Measurements from ENCODE around the gene RASGRF1. TPM values are rescaled to one million over a fixed set of nuclear protein-coding genes. Genes with fewer than 3 reads are reported as not detected.

RASGRF1 gene
- total and polyA plus RNA-seq, 9 of the 15 experiments (the other 6 are each of a cell fraction or from before 2014, with no cell fraction given), result 0.03 to 0.58 (median 0.06) TPM; not detected in 1

DNA sequence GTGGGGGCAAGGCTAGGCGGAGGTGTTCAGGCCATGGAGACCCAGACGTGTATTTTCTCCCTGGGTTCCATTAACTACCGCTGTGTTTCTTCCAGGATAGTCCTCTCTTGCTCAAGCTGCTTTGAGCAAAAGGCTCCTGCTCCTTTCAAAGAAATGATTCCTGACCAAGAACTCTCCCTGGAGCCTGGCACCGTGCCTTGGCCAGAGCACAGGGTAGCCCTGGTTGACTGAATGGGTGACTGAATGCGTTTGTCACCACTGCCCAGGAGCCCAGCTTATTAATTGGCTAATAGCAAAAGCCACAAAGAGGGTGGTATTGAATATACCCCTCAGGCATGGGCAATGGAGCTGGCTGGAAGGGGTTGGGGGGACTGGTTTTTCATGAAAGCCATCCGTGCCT, 13.9 kb downstream of the RASGRF1 start (continued):
- no peak for TF ChIP-seq RBM17 (IDR thresholded peaks at IDR 0.05; ENCODE audit: borderline replicate concordance, low read depth, low read length)
- TF ChIP-seq ZBTB8A (IDR thresholded peaks at IDR 0.05; ENCODE audit: partially characterized antibody), result no peak

DNA sequence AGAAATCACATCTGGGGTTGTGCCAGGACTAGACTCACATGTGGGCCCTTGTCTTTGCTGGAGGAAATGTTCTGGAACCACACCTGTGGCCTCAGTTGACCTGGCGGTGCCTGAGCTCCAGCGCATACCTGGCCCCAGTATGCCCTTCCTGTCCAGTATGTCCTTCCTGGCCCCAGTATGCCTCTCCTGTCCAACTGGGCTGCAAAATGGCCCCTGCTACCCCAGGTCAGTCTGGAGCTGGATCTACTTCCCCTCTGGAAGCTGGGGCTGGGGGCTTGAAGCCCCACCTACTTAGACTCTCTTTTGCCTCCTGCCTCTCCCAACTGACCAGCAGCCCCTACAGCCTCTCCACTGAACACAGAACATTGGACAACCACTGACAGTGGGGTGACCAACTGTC, 15.3 kb downstream of the RASGRF1 start:
- BruUV-seq (replicated peaks), result no TSS peak

DNA sequence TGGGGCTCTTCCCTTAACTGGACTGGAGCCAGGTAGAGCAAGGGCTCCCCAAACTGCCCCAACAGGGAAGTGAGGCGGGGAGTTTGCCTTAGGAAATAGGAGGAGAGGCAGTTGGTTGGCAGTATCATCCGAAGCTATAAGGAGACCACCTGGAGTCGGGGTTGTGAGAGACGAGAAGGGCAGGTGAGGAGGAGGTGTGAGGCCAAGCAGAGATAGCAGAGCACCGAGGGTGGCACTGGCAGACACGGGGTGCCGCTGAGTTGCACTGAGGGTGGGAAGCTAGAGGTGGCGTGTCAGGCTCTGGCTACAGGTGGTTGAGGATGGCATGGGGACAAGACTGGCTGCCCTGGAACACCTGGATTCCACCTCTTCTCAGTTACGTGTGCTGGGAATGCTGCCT, 17.2 kb downstream of the RASGRF1 start:
- no peaks in the 10 kb centered on the region for H3K36me3 ChIP-seq (ENCODE audit: control insufficient read depth, insufficient read depth, low read length)
- FAIRE-seq (no peak), ATAC-seq (no peak), DNase-seq (ENCODE audit: extremely low read depth in 1 of 4, low spot score in 3 of 4) (no peak)
- in situ Hi-C loops (cut with MboI) (no loop called here), intact Hi-C loops (cut with micrococcal nuclease) (no loop called here)
- no TSS peak for BruUV-seq (replicated peaks)
- TF ChIP-seq ZNF277 (CRISPR knock-in tag; IDR thresholded peaks at IDR 0.05; ENCODE audit: borderline replicate concordance), result no peak
- no peak for TF ChIP-seq PHF8 (IDR thresholded peaks at IDR 0.05; ENCODE audit: borderline replicate concordance, low read length)
- TF ChIP-seq RFX7 (CRISPR knock-in tag; IDR thresholded peaks at IDR 0.05), result no peak
- no peak for TF ChIP-seq RCOR1 (IDR thresholded peaks at IDR 0.05; ENCODE audit: borderline replicate concordance in 1 of 2, low read depth in 2 of 2, low read length in 2 of 2)
- H3K4me2 ChIP-seq (ENCODE audit: insufficient read depth, low read length), result no peak overlapping the region
- no peak overlapping the region for H3K4me3 ChIP-seq
- H3K9ac ChIP-seq (ENCODE audit: insufficient read depth in 1 of 2, low read depth in 2 of 2, low read length in 2 of 2), result no peak overlapping the region
- ChIA-PET POLR2A (interaction anchor here (0.7 kb wide), 2 partner anchors 64 to 1927 kb away, joined by 3 to 4 read pairs; partner anchors contain the start of gene TLNRD1), CTCF (ENCODE audit: low intra/inter-chr PET ratio) (no interaction called here)
- H3K4me1 ChIP-seq (replicated peaks in 1 of 2; ENCODE audit: control insufficient read depth in 2 of 2, insufficient read depth in 2 of 2, low read length in 2 of 2), result no peaks in the 10 kb centered on the region
- no peak overlapping the region for H3K27ac ChIP-seq (ENCODE audit: extremely low read depth, low read depth, low read length)
- peaks cover 2 to 28% of the 10 kb centered on the region in 2 experiments; a peak in 4 of 5 replicates for H3K27me3 ChIP-seq (ENCODE audit: control insufficient read depth in 2 of 2, insufficient read depth in 2 of 2, low read length in 2 of 2)
- no peaks in the 10 kb centered on the region for H3K9me1 ChIP-seq (ENCODE audit: control insufficient read depth, insufficient read depth, low read length)
- H2AFZ ChIP-seq (ENCODE audit: low read depth, low read length), result no peak overlapping the region
- no peaks in the 10 kb centered on the region for H3K9me3 ChIP-seq (replicated peaks; ENCODE audit: control insufficient read depth, insufficient read depth, low read depth, low read length)
- H4K20me1 ChIP-seq (replicated peaks; ENCODE audit: control insufficient read depth, insufficient read depth, low read length), result peaks cover 9% of the 10 kb centered on the region; the same call in 1 of the 2 replicates
- H3K79me2 ChIP-seq (ENCODE audit: control insufficient read depth, insufficient read depth, low read length), result no peaks in the 10 kb centered on the region
- WGBS (ENCODE audit: insufficient coverage, low coverage, missing lambda C conversion rate), result 0% methylated on average over 9 of the region's 9 CpGs

More for the DNA sequence above, 15.3 kb downstream of the RASGRF1 start:
- 0% methylated on average over 2 of the region's 2 CpGs for WGBS (ENCODE audit: insufficient coverage, low coverage, missing lambda C conversion rate)
- no peak overlapping the region for H2AFZ ChIP-seq (ENCODE audit: low read depth, low read length)
- FAIRE-seq, result no peak
- no peak overlapping the region for H3K27ac ChIP-seq (ENCODE audit: extremely low read depth, low read depth, low read length)
- H3K9ac ChIP-seq (ENCODE audit: insufficient read depth in 1 of 2, low read depth in 2 of 2, low read length in 2 of 2), result no peak overlapping the region
- H3K9me3 ChIP-seq (replicated peaks; ENCODE audit: control insufficient read depth, insufficient read depth, low read depth, low read length), result no peaks in the 10 kb centered on the region
- intact Hi-C loops (cut with micrococcal nuclease) (no loop called here), in situ Hi-C loops (cut with MboI) (no loop called here)
- TF ChIP-seq STAT5A (IDR thresholded peaks at IDR 0.05; ENCODE audit: borderline replicate concordance, low read length), result no peak
- no peak for TF ChIP-seq ZNF311 (CRISPR knock-in tag; IDR thresholded peaks at IDR 0.05)
- no peak for TF ChIP-seq ZNF431 (CRISPR knock-in tag; IDR thresholded peaks at IDR 0.05)
- H3K4me3 ChIP-seq, result no peak overlapping the region
- peaks cover 2 to 28% of the 10 kb centered on the region in 2 experiments; a peak in 4 of 5 replicates for H3K27me3 ChIP-seq (ENCODE audit: control insufficient read depth in 2 of 2, insufficient read depth in 2 of 2, low read length in 2 of 2)
- ChIA-PET POLR2A (no interaction called here), CTCF (ENCODE audit: low intra/inter-chr PET ratio) (no interaction called here)
- no peaks in the 10 kb centered on the region; a peak in 1 of 5 replicates for H3K4me1 ChIP-seq (replicated peaks in 1 of 2; ENCODE audit: control insufficient read depth in 2 of 2, insufficient read depth in 2 of 2, low read length in 2 of 2)
- H3K9me1 ChIP-seq (ENCODE audit: control insufficient read depth, insufficient read depth, low read length), result no peaks in the 10 kb centered on the region
- H3K36me3 ChIP-seq (ENCODE audit: control insufficient read depth, insufficient read depth, low read length), result no peaks in the 10 kb centered on the region
- no peak for DNase-seq (ENCODE audit: extremely low read depth in 1 of 4, low spot score in 3 of 4)
- no peaks in the 10 kb centered on the region for H3K79me2 ChIP-seq (ENCODE audit: control insufficient read depth, insufficient read depth, low read length)
- H4K20me1 ChIP-seq (replicated peaks; ENCODE audit: control insufficient read depth, insufficient read depth, low read length), result peaks cover 6% of the 10 kb centered on the region; the same call in 1 of the 2 replicates
- no peak overlapping the region for H3K4me2 ChIP-seq (ENCODE audit: insufficient read depth, low read length)
- no peak for ATAC-seq
